MG63 (cell line): ENCODE results near the gene KCNQ2. TPM values are rescaled to one million over a fixed set of nuclear protein-coding genes. Genes with fewer than 3 reads are reported as not detected.

Experiments
- DNase-seq: peaks from one replicate; pipeline ENCODE4 v3.0.0-alpha.2; 2020
- H3K27me3 ChIP-seq: fragments of 250-450 bp; sonication (Bioruptor Pico); 2 replicates; pipeline ENCODE4 v1.5.1; 2020; ENCODE audit warnings: mild to moderate bottlenecking, moderate library complexity
- H3K36me3 ChIP-seq: fragments of 250-450 bp; sonication (Bioruptor Pico); 2 replicates; pipeline ENCODE4 v1.5.1; 2020; ENCODE audit warnings: mild to moderate bottlenecking, moderate library complexity
- H3K4me3 ChIP-seq: fragments of 250-450 bp; sonication (Bioruptor Pico); 2 replicates; pipeline ENCODE4 v1.5.1; 2020; ENCODE audit warnings: mild to moderate bottlenecking, moderate library complexity
- H3K9me3 ChIP-seq: fragments of 250-450 bp; sonication (Bioruptor Pico); 2 replicates; pipeline ENCODE4 v1.5.1; 2020; ENCODE audit warnings: mild to moderate bottlenecking, moderate library complexity
- total RNA-seq: library from RNA; depleted of rRNA; stranded (reverse); fragments of >200 nt; shearing (Covaris generic); gene quantifications from 2 replicates; pipeline ENCODE4 v1.2.3, GENCODE V29; 2014; ENCODE audit warnings: low replicate concordance

Gene KCNQ2
- total RNA-seq, 1 experiment from 2014 or later, result 0.92 TPM

- peaks cover 19% of the 10 kb centered on the region for H3K27me3 ChIP-seq
- no peak overlapping the region for H3K4me3 ChIP-seq
These were observed 32.0 kb downstream of the KCNQ2 start for GRCh38 chr20:63440366-63440955.

GRCh38 chr20:63439866-63440265 lies 32.6 kb downstream of the KCNQ2 start:
- H3K27me3 ChIP-seq, result peaks cover 25% of the 10 kb centered on the region
- H3K36me3 ChIP-seq, result no peaks in the 10 kb centered on the region
- no peak overlapping the region for H3K4me3 ChIP-seq
- H3K9me3 ChIP-seq, result no peaks in the 10 kb centered on the region
- no peak for DNase-seq

More at GRCh38 chr20:63440366-63440955, 32.0 kb downstream of the KCNQ2 start:
- no peaks in the 10 kb centered on the region for H3K36me3 ChIP-seq
- H3K9me3 ChIP-seq, result no peaks in the 10 kb centered on the region
- DNase-seq, result no peak

GRCh38 chr20:63438121-63438520 lies 34.3 kb downstream of the KCNQ2 start:
- Histone ChIP-seq H3K4me3 (no peak overlapping the region), H3K9me3 (no peaks in the 10 kb centered on the region), H3K36me3 (no peaks in the 10 kb centered on the region), H3K27me3 (peaks cover 33% of the 10 kb centered on the region)
- no peak for DNase-seq

GRCh38 chr20:63435552-63435951 lies 36.9 kb downstream of the KCNQ2 start:
- H3K4me3 ChIP-seq, result no peak overlapping the region
- no peak for DNase-seq

GRCh38 chr20:63434599-63435378 lies 37.7 kb downstream of the KCNQ2 start:
- peak; percentile 70 for DNase-seq
- Histone ChIP-seq H3K27me3 (peaks cover 33% of the 10 kb centered on the region), H3K4me3 (no peak overlapping the region), H3K9me3 (no peaks in the 10 kb centered on the region), H3K36me3 (no peaks in the 10 kb centered on the region)

More at GRCh38 chr20:63435552-63435951, 36.9 kb downstream of the KCNQ2 start:
- no peaks in the 10 kb centered on the region for H3K9me3 ChIP-seq
- H3K27me3 ChIP-seq, result peaks cover 33% of the 10 kb centered on the region
- H3K36me3 ChIP-seq, result no peaks in the 10 kb centered on the region

GRCh38 chr20:63433756-63434531 lies 38.5 kb downstream of the KCNQ2 start:
- Histone ChIP-seq H3K9me3 (no peaks in the 10 kb centered on the region), H3K27me3 (peaks cover 33% of the 10 kb centered on the region), H3K4me3 (no peak overlapping the region), H3K36me3 (no peaks in the 10 kb centered on the region)
- DNase-seq, result no peak

GRCh38 chr20:63433351-63433750 lies 39.1 kb downstream of the KCNQ2 start:
- H3K4me3 ChIP-seq, result no peak overlapping the region
- DNase-seq, result no peak
- H3K36me3 ChIP-seq, result no peaks in the 10 kb centered on the region
- H3K27me3 ChIP-seq, result peaks cover 33% of the 10 kb centered on the region
- H3K9me3 ChIP-seq, result no peaks in the 10 kb centered on the region

GRCh38 chr20:63432577-63433325 lies 39.7 kb downstream of the KCNQ2 start:
- no peak for DNase-seq
- no peaks in the 10 kb centered on the region for H3K36me3 ChIP-seq
- no peaks in the 10 kb centered on the region for H3K9me3 ChIP-seq
- peaks cover 33% of the 10 kb centered on the region for H3K27me3 ChIP-seq
- no peak overlapping the region for H3K4me3 ChIP-seq

- no peaks in the 10 kb centered on the region for H3K9me3 ChIP-seq
- DNase-seq, result no peak
- H3K27me3 ChIP-seq, result peaks cover 25% of the 10 kb centered on the region
- H3K4me3 ChIP-seq, result no peak overlapping the region
- H3K36me3 ChIP-seq, result no peaks in the 10 kb centered on the region
These were observed 40.5 kb downstream of the KCNQ2 start for GRCh38 chr20:63431944-63432343.

GRCh38 chr20:63430891-63431290 lies 41.6 kb downstream of the KCNQ2 start:
- H3K9me3 ChIP-seq, result no peaks in the 10 kb centered on the region
- H3K27me3 ChIP-seq, result peaks cover 16% of the 10 kb centered on the region
- H3K4me3 ChIP-seq, result no peak overlapping the region
- no peaks in the 10 kb centered on the region for H3K36me3 ChIP-seq
- DNase-seq, result no peak

GRCh38 chr20:63429992-63430391 lies 42.5 kb downstream of the KCNQ2 start:
- Histone ChIP-seq H3K9me3 (no peaks in the 10 kb centered on the region), H3K27me3 (peaks cover 14% of the 10 kb centered on the region), H3K36me3 (no peaks in the 10 kb centered on the region), H3K4me3 (no peak overlapping the region)
- DNase-seq, result no peak

- Histone ChIP-seq H3K27me3 (peaks cover 13% of the 10 kb centered on the region; the same call in 1 of the 2 replicates), H3K9me3 (no peaks in the 10 kb centered on the region), H3K36me3 (no peaks in the 10 kb centered on the region), H3K4me3 (no peak overlapping the region)
- DNase-seq, result no peak
These were observed 43.4 kb downstream of the KCNQ2 start for GRCh38 chr20:63428906-63429575.

- peaks cover 23% of the 10 kb centered on the region; the same call in 1 of the 2 replicates for H3K27me3 ChIP-seq
- no peak for DNase-seq
These were observed 44.6 kb downstream of the KCNQ2 start for GRCh38 chr20:63427724-63428330.

GRCh38 chr20:63427206-63427605 lies 45.2 kb downstream of the KCNQ2 start:
- Histone ChIP-seq H3K4me3 (no peak overlapping the region), H3K9me3 (no peaks in the 10 kb centered on the region), H3K27me3 (peaks cover 28% of the 10 kb centered on the region; the same call in 1 of the 2 replicates), H3K36me3 (no peaks in the 10 kb centered on the region)
- no peak for DNase-seq

More at GRCh38 chr20:63427724-63428330, 44.6 kb downstream of the KCNQ2 start:
- Histone ChIP-seq H3K4me3 (no peak overlapping the region), H3K9me3 (no peaks in the 10 kb centered on the region), H3K36me3 (no peaks in the 10 kb centered on the region)

GRCh38 chr20:63425846-63426485 lies 46.5 kb downstream of the KCNQ2 start:
- DNase-seq, result no peak
- Histone ChIP-seq H3K9me3 (no peaks in the 10 kb centered on the region), H3K4me3 (no peak overlapping the region), H3K27me3 (peaks cover 40% of the 10 kb centered on the region), H3K36me3 (no peaks in the 10 kb centered on the region)
